ENCODE results near the gene CRIM1. TPM values are rescaled to one million over a fixed set of nuclear protein-coding genes. Genes with fewer than 3 reads are reported as not detected.
"Not testable (repeated sequence)": the region's sequence is repeated elsewhere in the genome, so short reads cannot be mapped to it uniquely, and the experiment has no call there.

The CRIM1 gene
- total RNA-seq, 1 donor from 2014 or later = 3.1 TPM

- intact Hi-C loops (cut with micrococcal nuclease) = loop anchor here (10.0 kb wide), 1 partner anchor 456 kb away; no protein-coding TSS in a partner anchor
Observed at GRCh38 chr2:36351291-36351690, 4.3 kb upstream of the CRIM1 start.

DNA sequence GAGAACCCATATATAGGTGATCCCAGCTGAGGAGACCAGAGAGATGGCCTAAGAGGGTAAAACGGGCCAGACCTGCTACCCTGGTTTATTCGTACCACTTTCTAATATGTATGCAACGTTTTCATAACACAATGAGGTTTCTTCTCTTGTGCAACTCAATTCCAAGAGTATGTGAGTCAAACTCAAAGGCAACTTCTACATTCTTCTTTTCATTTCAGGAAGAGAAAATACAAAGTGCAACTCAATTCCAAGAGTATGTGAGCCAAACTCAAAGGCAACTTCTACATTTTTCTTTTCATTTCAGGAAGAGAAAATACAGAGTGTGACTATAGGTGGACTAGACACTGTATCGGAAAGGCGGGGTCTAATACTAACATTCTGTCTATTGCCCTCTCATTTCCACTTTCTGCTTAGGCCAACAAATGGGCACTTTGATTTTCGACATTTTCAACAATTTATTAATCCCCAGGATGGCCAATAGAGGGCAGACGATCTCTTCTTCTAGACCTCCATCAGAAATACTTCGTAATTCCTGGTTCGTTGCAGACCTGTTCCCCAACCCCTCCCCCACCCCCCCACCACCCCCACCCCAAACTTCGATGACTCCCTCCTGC lies 3.7 kb upstream of the CRIM1 start:
- intact Hi-C loops (cut with micrococcal nuclease) = loop anchor here (1.0 to 10.0 kb wide), 2 partner anchors 155 to 457 kb away; no protein-coding TSS in a partner anchor

DNA sequence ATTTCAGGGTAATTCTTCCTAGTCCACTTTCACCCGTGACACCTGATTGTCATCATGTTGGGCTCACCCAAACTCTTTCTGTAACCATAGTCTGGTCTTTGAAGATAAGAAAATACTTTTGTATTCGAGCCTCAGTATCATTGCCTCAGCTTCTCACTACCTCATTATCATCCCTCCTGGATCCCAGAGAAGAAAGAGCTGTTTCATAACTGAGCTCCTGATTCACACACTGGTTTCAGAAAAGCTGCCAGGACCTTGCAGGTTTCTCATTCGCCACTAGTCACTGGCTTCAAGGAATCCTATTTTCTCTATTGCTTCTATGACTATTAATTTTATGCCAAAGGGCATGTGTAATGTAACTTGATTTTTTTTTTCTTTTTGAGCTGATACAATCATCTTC lies 2.9 kb upstream of the CRIM1 start:
- intact Hi-C loops (cut with micrococcal nuclease) = loop anchor here (1.0 to 10.0 kb wide), 2 partner anchors 155 to 458 kb away; no protein-coding TSS in a partner anchor

GRCh38 chr2:36354811-36355150 lies 797 bp upstream of the CRIM1 start:
- intact Hi-C loops (cut with micrococcal nuclease) = loop anchor here (2.0 to 10.0 kb wide), 6 partner anchors 114 to 482 kb away; partner anchors contain the start of gene FEZ2

- intact Hi-C loops (cut with micrococcal nuclease) = loop anchor here (2.0 to 10.0 kb wide), 8 partner anchors 109 to 484 kb away; partner anchors contain the start of gene FEZ2
Observed at GRCh38 chr2:36355890-36356297, 316 bp downstream of the CRIM1 start.

- intact Hi-C loops (cut with micrococcal nuclease) = loop anchor here (2.0 to 10.0 kb wide), 7 partner anchors 110 to 484 kb away; partner anchors contain the start of gene FEZ2
Observed at GRCh38 chr2:36356298-36356989, 866 bp downstream of the CRIM1 start.

DNA sequence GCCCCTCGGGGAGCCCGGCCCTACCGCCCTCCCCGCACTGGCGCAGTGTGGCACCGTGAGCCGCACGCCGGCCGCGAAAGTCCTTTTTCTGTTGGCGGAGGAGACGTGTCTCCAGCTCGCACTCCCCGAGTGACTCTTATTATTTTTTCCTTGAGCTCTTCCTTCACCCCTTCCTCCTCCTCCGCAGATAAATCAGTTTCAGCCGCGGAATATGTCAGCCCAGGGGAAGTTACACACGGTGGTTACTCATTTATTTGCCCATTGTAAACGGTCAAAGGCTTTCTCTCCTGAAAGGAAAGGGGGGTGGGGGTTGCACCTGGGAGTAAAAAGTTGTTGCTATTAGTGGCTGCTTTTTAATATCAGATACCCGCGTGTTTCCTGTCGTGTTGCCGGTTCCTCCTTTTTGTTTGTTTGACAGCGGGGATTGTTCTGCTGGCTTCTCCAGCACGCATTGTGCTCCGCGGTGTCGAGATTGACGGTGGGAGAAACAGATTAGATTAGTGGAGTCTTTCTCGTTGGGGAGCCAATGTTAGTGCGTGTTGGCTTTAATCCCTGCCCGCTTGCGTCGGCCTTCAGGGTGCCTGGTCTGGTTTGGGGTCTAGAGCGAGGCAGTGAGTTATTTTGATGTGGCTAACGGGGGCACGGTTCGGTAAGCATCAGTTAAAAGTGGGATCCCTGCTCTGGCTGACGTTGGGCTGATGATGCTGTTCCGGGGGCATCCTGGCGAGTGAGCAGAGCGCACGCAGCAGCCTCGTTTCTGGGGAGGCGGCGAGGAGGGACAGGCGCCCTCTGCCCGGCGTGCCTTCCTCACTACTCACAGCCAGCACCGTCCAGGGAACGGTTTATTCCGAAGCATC lies 1.6 kb downstream of the CRIM1 start:
- intact Hi-C loops (cut with micrococcal nuclease) = loop anchor here (2.0 to 10.0 kb wide), 7 partner anchors 110 to 485 kb away; partner anchors contain the start of gene FEZ2

DNA sequence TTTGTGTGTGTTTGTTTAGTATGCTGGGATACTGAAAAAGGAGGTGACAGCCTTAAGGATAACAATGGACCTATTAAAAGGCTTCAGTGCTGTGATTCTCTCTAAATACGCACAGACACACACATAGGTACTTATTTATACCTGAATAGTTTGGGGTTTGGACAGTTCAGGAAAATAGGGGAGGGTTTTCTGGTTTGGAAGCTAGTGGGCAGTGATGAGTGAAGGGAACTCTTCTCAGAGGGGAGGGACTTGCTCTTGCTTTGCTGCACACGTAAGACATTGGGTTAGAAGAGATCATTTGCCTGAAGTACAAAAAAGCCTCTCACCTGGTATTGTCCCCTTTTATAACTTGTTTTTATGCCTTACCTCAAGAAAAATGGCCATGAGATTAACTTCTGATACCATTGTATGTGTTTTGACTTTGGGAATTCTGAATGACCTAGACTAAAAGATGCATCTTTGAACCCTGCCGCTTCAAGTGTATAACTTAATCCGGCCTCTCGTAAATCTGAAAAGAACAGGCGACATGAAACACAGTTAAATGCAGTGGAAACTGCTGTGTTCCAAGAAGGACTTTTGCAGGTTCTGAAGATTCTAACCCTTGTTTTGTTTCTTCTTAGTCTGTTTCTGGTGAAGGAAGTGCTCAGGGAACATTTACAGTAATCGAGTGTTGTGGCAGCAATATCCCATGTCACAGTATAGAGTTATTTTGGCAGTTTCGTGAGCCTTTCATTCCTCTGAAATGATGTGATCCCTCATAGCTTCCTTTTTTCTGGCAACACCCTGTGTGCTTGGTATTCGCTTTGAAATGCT lies 2.5 kb downstream of the CRIM1 start:
- intact Hi-C loops (cut with micrococcal nuclease) = loop anchor here (2.0 to 10.0 kb wide), 7 partner anchors 111 to 486 kb away; partner anchors contain the start of gene FEZ2

DNA sequence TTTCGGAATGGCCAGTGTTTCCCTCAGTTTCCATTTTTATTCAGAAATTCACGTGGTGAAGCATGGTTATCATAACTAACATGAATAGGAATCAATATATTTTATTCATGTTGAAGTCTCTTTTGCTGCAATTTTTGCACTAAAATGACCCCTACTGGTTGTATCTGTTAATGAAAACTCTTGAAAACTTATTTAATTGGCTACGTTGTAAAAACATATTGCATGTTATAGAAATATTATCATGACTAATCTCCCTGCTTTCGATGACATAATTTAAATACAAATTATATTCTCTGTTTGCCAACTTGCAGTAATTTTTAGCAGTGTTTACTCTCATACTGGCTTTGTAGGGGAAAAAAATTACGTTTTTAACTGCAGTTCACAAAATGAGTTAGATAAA lies 3.5 kb downstream of the CRIM1 start:
- intact Hi-C loops (cut with micrococcal nuclease) = loop anchor here (1.0 to 10.0 kb wide), 6 partner anchors 212 to 487 kb away; partner anchors contain the start of gene FEZ2

DNA sequence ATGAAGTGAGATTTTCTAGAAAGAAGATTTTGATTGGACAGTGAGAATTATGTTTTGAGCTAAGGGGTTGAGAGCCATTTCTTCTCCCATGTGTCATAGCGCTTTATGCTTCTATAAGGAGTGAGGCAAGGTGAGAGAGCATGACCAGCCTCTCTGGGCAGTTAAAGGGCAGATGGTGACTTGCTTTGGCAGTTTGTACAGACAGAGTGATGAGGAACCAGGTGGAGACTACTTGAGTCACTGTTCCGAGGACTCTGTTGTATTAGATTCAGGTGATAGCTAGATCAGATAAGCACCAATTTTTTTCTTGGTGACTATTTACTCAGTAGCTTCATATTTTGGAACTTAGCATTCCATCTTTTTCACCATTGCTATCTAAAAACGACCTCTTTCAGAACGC lies 4.5 kb downstream of the CRIM1 start:
- intact Hi-C loops (cut with micrococcal nuclease) = no loop called here

GRCh38 chr2:36360834-36361233 lies 5.3 kb downstream of the CRIM1 start:
- intact Hi-C loops (cut with micrococcal nuclease) = no loop called here

- intact Hi-C loops (cut with micrococcal nuclease) = no loop called here
Observed at GRCh38 chr2:36361396-36361795, 5.8 kb downstream of the CRIM1 start.

- intact Hi-C loops (cut with micrococcal nuclease) = no loop called here
Observed at GRCh38 chr2:36362291-36362690, 6.7 kb downstream of the CRIM1 start.

DNA sequence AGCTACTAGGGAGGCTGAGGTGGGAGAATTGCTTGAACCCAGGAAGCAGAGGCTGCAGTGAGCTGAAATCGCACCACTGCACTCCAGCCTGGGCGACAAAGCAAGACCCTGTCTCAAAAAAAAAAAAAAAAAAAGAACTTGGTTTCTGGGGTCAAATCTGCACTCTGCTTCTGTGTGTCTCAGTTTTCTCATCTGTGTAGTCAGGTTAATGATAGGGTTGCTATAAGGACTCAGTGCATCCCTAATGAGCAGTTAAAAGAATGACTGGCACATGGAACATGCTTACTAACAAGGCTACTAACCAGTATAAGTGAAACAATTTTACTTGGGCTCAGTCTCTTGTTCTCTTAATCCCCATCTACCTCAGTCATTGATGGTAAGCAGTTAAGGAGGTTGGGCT lies 7.5 kb downstream of the CRIM1 start:
- intact Hi-C loops (cut with micrococcal nuclease) = not testable (repeated sequence)

GRCh38 chr2:36366491-36367120 lies 11.0 kb downstream of the CRIM1 start:
- intact Hi-C loops (cut with micrococcal nuclease) = no loop called here

GRCh38 chr2:36367486-36367885 lies 11.9 kb downstream of the CRIM1 start:
- intact Hi-C loops (cut with micrococcal nuclease) = no loop called here

DNA sequence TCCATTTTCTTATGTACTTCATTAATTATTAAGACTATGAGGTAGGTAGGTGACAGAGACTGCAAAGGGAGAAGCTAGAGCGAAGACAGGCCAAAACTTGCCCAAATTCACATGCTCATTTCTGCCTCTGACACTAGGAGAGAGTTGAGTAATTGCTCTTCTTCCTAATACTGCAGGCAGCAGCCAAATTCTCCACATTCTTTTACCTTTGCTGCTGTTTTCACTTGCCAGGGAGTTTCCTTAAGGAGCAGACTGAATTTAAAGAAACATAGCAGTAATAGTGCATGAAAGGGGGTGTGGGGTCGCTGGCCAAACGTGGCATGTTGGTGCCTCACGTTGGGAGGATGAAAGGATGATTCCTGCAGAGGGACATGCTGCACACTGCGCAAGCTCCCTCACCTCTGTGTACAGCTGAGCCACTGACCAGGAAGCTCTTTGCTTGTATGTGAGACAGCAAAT lies 12.3 kb downstream of the CRIM1 start:
- intact Hi-C loops (cut with micrococcal nuclease) = no loop called here

GRCh38 chr2:36368438-36368837 lies 12.9 kb downstream of the CRIM1 start:
- intact Hi-C loops (cut with micrococcal nuclease) = no loop called here

DNA sequence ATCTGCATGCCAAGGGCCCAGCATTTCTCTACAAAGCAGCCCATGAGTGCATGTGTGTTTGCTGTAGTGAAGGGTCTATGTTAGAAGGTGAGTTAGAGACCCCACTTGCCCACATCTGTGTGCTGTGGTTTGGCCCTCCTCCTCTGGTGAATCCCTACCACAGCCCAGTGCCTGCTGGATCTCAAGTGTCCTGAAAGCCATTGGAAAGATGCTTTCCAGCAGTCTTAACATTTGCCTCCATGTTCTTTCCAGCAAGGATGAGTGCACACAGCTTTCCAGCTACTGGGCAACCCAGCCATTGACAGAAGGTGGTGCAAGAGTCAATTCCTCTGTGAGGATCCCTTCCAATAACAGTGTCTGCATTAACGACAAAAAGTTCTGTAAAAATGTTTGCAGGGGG lies 13.6 kb downstream of the CRIM1 start:
- intact Hi-C loops (cut with micrococcal nuclease) = no loop called here

GRCh38 chr2:36369716-36370115 lies 14.1 kb downstream of the CRIM1 start:
- intact Hi-C loops (cut with micrococcal nuclease) = no loop called here
